Upper lobe of left lung (tissue), 6 donors: Measurements from ENCODE around the gene MAPK8IP3. TPM values are rescaled to one million over a fixed set of nuclear protein-coding genes. Genes with fewer than 3 reads are reported as not detected.
A peak's percentile ranks its signal among the peaks of the same experiment; 100 is the strongest.

Source experiments
- ATAC-seq, 2 donors: fragments of 200-7000 bp; cut with Tn5 transposase; one replicate each; pipeline ENCODE4 v1.9.1; 2022; ENCODE audit warnings: mild to moderate bottlenecking in 2 of 2, moderate library complexity in 2 of 2; ENCODE audit not compliant: low FRiP score in 2 of 2
- DNase-seq, 2 donors: peaks; one replicate each; pipeline ENCODE4 v3.0.0-alpha.2; 2019 to 2020
- H3K27ac ChIP-seq, 4 donors: fragments of 200-600 bp; sonication (generic); one replicate each; pipeline ENCODE4 v1.5.1; 2016 to 2019
- H3K27me3 ChIP-seq, 4 donors: fragments of 200-600 bp; sonication (generic); one replicate each; pipeline ENCODE4 v1.5.1; 2017 to 2019
- H3K36me3 ChIP-seq, 4 donors: fragments of 200-600 bp; sonication (generic); one replicate each; pipeline ENCODE4 v1.5.1; 2016 to 2019
- H3K4me1 ChIP-seq, 4 donors: fragments of 200-600 bp; sonication (generic); one replicate each; pipeline ENCODE4 v1.5.1; 2018 to 2019
- H3K4me3 ChIP-seq, 4 donors: fragments of 200-600 bp; sonication (generic); one replicate each; pipeline ENCODE4 v1.5.1; 2017 to 2019; ENCODE audit warnings: mild to moderate bottlenecking in 2 of 4, moderate library complexity in 1 of 4
- H3K9me3 ChIP-seq, 4 donors: fragments of 200-600 bp; sonication (generic); one replicate each; pipeline ENCODE4 v1.5.1; 2018 to 2019
- CTCF ChIP-seq, 6 experiments: fragments of 450-650 bp in 4 of 6; fragments of 200-600 bp in 2 of 6; sonication (generic) in 2 of 6; IDR thresholded peaks; one replicate each; pipeline ENCODE4 v1.5.1; 2016 to 2019; ENCODE audit warnings: antibody characterized with exemption in 6 of 6
- EP300 ChIP-seq, 4 donors: sonication (generic); formaldehyde crosslinking; IDR thresholded peaks; one replicate each; pipeline ENCODE4 v1.5.1; 2017; ENCODE audit warnings: antibody characterized with exemption in 4 of 4, control low read depth in 2 of 4
- POLR2A ChIP-seq, 4 donors: fragments of 450-650 bp; IDR thresholded peaks; one replicate each; pipeline ENCODE4 v1.5.1; 2016 to 2017; ENCODE audit warnings: antibody characterized with exemption in 4 of 4, mild to moderate bottlenecking in 2 of 4
- POLR2AphosphoS5 ChIP-seq, 2 donors: sonication (generic); formaldehyde crosslinking; IDR thresholded peaks; one replicate each; pipeline ENCODE4 v1.5.1; 2017; ENCODE audit warnings: antibody characterized with exemption in 2 of 2
- WGBS, 2 donors: methylation state at CpG; one replicate each; pipeline ENCODE4 v1.1.5; 2017 to 2018; 5-methylcytosine and 5-hydroxymethylcytosine counted together
- total RNA-seq, 6 donors: library from RNA; depleted of rRNA in 4 of 6; stranded (reverse); fragments of >200 nt in 4 of 6; gene quantifications; one replicate each; pipeline versions ENCODE4 v1.1.0 to v1.2.1, GENCODE V29; 2016 to 2021
- donor health status: DM: no; HTN: no; CAD: no; lungs with moderate emphysema.
- donor health status: DM: no; HTN: yes; CAD: no; lungs with severe emphysema.

Gene MAPK8IP3
- total RNA-seq = 100 to 1,000 TPM in 2 of 6 donors, 10 to 100 TPM in 4; 46.4 to 505 (median 71.9) TPM

- peak within 1 kb of the TSS; percentile 67 to 89 (median 87) for H3K4me3 ChIP-seq
- H3K9me3 ChIP-seq = no peaks in the 10 kb centered on the region
- DNase-seq (peak; percentile 89 to 100), ATAC-seq (peak; percentile 94 to 97)
- H3K27me3 ChIP-seq = no peaks in the 10 kb centered on the region
- 0% methylated on average over 9 to 41 of the region's 79 CpGs for WGBS, 2 donors
- H3K36me3 ChIP-seq = peaks cover 0 to 10% (median 4%) of the 10 kb centered on the region in 4 donors
- peaks cover 23 to 35% (median 26%) of the 10 kb centered on the region in 4 donors for H3K4me1 ChIP-seq
- peak within 1 kb of the TSS; percentile 89 to 97 (median 92) for H3K27ac ChIP-seq
- TF ChIP-seq CTCF (IDR thresholded peaks at IDR 0.05) (peak; percentile 98 to 100 (median 100)), EP300 (IDR thresholded peaks at IDR 0.05) (peak in 1 of 4 donors; percentile 26), POLR2A (IDR thresholded peaks at IDR 0.05) (peak; percentile 86 to 99 (median 96)), POLR2AphosphoS5 (IDR thresholded peaks at IDR 0.05) (peak; percentile 77 to 92)
These were observed at the start of gene MAPK8IP3 for GRCh38 chr16:1705688-1706385. Gene MAPK8IP3, plus strand, starts transcription at chr16:1706195. Its CDS starts 145 bp downstream, at chr16:1706340.

GRCh38 chr16:1656808-1657617, 49.0 kb upstream of the MAPK8IP3 start:
- no peak for TF ChIP-seq EP300 (IDR thresholded peaks at IDR 0.05)
- no peak for TF ChIP-seq CTCF (IDR thresholded peaks at IDR 0.05)
- TF ChIP-seq POLR2AphosphoS5 (IDR thresholded peaks at IDR 0.05) = no peak
- no peak for TF ChIP-seq POLR2A (IDR thresholded peaks at IDR 0.05)
- H3K4me3 ChIP-seq = no peak overlapping the region
- peaks cover 40 to 95% (median 80%) of the 10 kb centered on the region in 4 donors for H3K36me3 ChIP-seq
- no peak for DNase-seq
- H3K27me3 ChIP-seq = no peaks in the 10 kb centered on the region
- H3K9me3 ChIP-seq = no peaks in the 10 kb centered on the region
- 95 to 97% methylated on average over 22 to 24 of the region's 24 CpGs for WGBS, 2 donors
- no peak for ATAC-seq
- H3K4me1 ChIP-seq = no peaks in the 10 kb centered on the region
- H3K27ac ChIP-seq = no peak overlapping the region

- Histone ChIP-seq H3K27me3 (no peaks in the 10 kb centered on the region), H3K27ac (no peak overlapping the region), H3K4me1 (no peaks in the 10 kb centered on the region), H3K9me3 (no peaks in the 10 kb centered on the region), H3K36me3 (peaks cover 46 to 95% (median 82%) of the 10 kb centered on the region in 4 donors), H3K4me3 (no peak overlapping the region)
- DNase-seq = no peak
- no peak for ATAC-seq
- 90 to 92% methylated on average over 10 to 13 of the region's 13 CpGs for WGBS, 2 donors
- TF ChIP-seq POLR2AphosphoS5 (IDR thresholded peaks at IDR 0.05) (no peak), CTCF (IDR thresholded peaks at IDR 0.05) (no peak), EP300 (IDR thresholded peaks at IDR 0.05) (no peak), POLR2A (IDR thresholded peaks at IDR 0.05) (no peak)
These were observed 48.2 kb upstream of the MAPK8IP3 start for GRCh38 chr16:1657841-1658240.

GRCh38 chr16:1659031-1659430, 47.0 kb upstream of the MAPK8IP3 start:
- Histone ChIP-seq H3K4me1 (no peaks in the 10 kb centered on the region), H3K27ac (no peak overlapping the region), H3K27me3 (no peaks in the 10 kb centered on the region), H3K9me3 (no peaks in the 10 kb centered on the region), H3K4me3 (no peak overlapping the region), H3K36me3 (peaks cover 49 to 96% (median 85%) of the 10 kb centered on the region in 4 donors)
- TF ChIP-seq POLR2A (IDR thresholded peaks at IDR 0.05) (no peak), EP300 (IDR thresholded peaks at IDR 0.05) (no peak), CTCF (IDR thresholded peaks at IDR 0.05) (no peak), POLR2AphosphoS5 (IDR thresholded peaks at IDR 0.05) (no peak)
- 82 to 90% methylated on average over 5 of the region's 5 CpGs for WGBS, 2 donors
- no peak for DNase-seq
- no peak for ATAC-seq
